ENCODE results near the gene ACSF3.
A peak's percentile ranks its signal among the peaks of the same experiment; 100 is the strongest.

Gene ACSF3

GRCh38 chr16:89199241-89200123 is 105.8 kb downstream of the ACSF3 start:
- TF ChIP-seq CTCF (conservative IDR thresholded peaks at IDR 0.05; ENCODE audit: control insufficient read depth, insufficient read depth, low read depth, low read length) = no peak
- no peak overlapping the region for H3K4me3 ChIP-seq (ENCODE audit: control insufficient read depth, low read depth, low read length)
- DNase-seq (ENCODE audit: low read depth) = no peak

GRCh38 chr16:89200124-89200849 is 106.6 kb downstream of the ACSF3 start, which contains the start of gene SLC22A31:
Gene SLC22A31 (minus strand): TSS chr16:89200537. CDS start chr16:89200501, 36 bp downstream.
- no peak within 1 kb of the TSS for H3K4me3 ChIP-seq (ENCODE audit: control insufficient read depth, low read depth, low read length)
- DNase-seq (ENCODE audit: low read depth) = no peak
- TF ChIP-seq CTCF (conservative IDR thresholded peaks at IDR 0.05; ENCODE audit: control insufficient read depth, insufficient read depth, low read depth, low read length) = no peak

GRCh38 chr16:89200850-89201411 is 107.3 kb downstream of the ACSF3 start:
- TF ChIP-seq CTCF (conservative IDR thresholded peaks at IDR 0.05; ENCODE audit: control insufficient read depth, insufficient read depth, low read depth, low read length) = no peak
- H3K4me3 ChIP-seq (ENCODE audit: control insufficient read depth, low read depth, low read length) = no peak overlapping the region

GRCh38 chr16:89201439-89202377 is 108.1 kb downstream of the ACSF3 start:
- no peak for TF ChIP-seq CTCF (conservative IDR thresholded peaks at IDR 0.05; ENCODE audit: control insufficient read depth, insufficient read depth, low read depth, low read length)

More at GRCh38 chr16:89200850-89201411, 107.3 kb downstream of the ACSF3 start:
- DNase-seq (ENCODE audit: low read depth) = no peak

GRCh38 chr16:89202422-89203215 is 109.0 kb downstream of the ACSF3 start:
- TF ChIP-seq CTCF (conservative IDR thresholded peaks at IDR 0.05; ENCODE audit: control insufficient read depth, insufficient read depth, low read depth, low read length) = no peak
- H3K4me3 ChIP-seq (ENCODE audit: control insufficient read depth, low read depth, low read length) = no peak overlapping the region
- DNase-seq (ENCODE audit: low read depth) = no peak

More at GRCh38 chr16:89201439-89202377, 108.1 kb downstream of the ACSF3 start:
- DNase-seq (ENCODE audit: low read depth) = peak; percentile 57
- no peak overlapping the region for H3K4me3 ChIP-seq (ENCODE audit: control insufficient read depth, low read depth, low read length)

Measured in fibroblast of mammary gland (primary cell).